SK-N-SH (cell line): ENCODE measurements around the gene REX1BD. TPM values are rescaled to one million over a fixed set of nuclear protein-coding genes. Genes with fewer than 3 reads are reported as not detected.
"Not testable (repeated sequence)": the region's sequence is repeated elsewhere in the genome, so short reads cannot be mapped to it uniquely, and the experiment has no call there.

ENCODE experiments used
- CTCF ChIA-PET: fragments of 300-600, 350-600 bp; formaldehyde crosslinking; extraction: SDS; loops from one replicate; lab custom pipeline; 2021; lab: Yijun Ruan, JAX
- POLR2A ChIA-PET: fragments of 350-600 bp; sonication (Branson Sonifier 250); formaldehyde crosslinking; extraction: SDS; loops from one replicate; lab custom pipeline; 2020; ENCODE audit warnings: antibody characterized with exemption, inconsistent platforms; lab: Yijun Ruan, JAX
- DNase-seq: peaks from one replicate; pipeline ENCODE4 v3.0.0; 2012
- H2AFZ ChIP-seq: fragments of 200-600 bp; sonication (generic); 2 replicates; pipeline ENCODE4 v1.8.1; 2016; ENCODE audit warnings: antibody characterized with exemption, mild to moderate bottlenecking, low read depth
- H3F3A ChIP-seq: fragments of 200-600 bp; sonication (generic); replicated peaks from 2 replicates; pipeline ENCODE3; 2016; ENCODE audit warnings: antibody characterized with exemption, mild to moderate bottlenecking; ENCODE audit not compliant: insufficient read depth
- H3K27ac ChIP-seq, 2 experiments: fragments of 200-500 bp in 1 of 2; fragments of 200-600 bp in 1 of 2; sonication (Bioruptor generic) in 1 of 2; sonication (generic), shearing (Covaris generic) in 1 of 2; 2 replicates each; pipeline versions ENCODE4 v1.5.1 to v1.6.1; 2014 to 2016; ENCODE audit warnings: low read depth in 2 of 2, inconsistent platforms in 1 of 2, low read length in 1 of 2, mild to moderate bottlenecking in 1 of 2, mixed read lengths in 1 of 2
- H3K27me3 ChIP-seq: fragments of 200-600 bp; sonication (generic), shearing (Covaris generic); 2 replicates; pipeline ENCODE4 v1.6.1; 2016; ENCODE audit warnings: mixed run types; ENCODE audit not compliant: insufficient read depth
- H3K36me3 ChIP-seq, 2 experiments: fragments of 200-500 bp in 1 of 2; fragments of 200-600 bp in 1 of 2; sonication (Bioruptor generic) in 1 of 2; sonication (generic) in 1 of 2; replicated peaks in 1 of 2; 2 replicates each; pipeline versions ENCODE3 to v1.5.1; 2014 to 2016; ENCODE audit warnings: low read length in 1 of 2, mild to moderate bottlenecking in 1 of 2; ENCODE audit not compliant: insufficient read depth in 2 of 2, control insufficient read depth in 1 of 2
- H3K4me1 ChIP-seq, 2 experiments: fragments of 200-500 bp in 1 of 2; fragments of 200-600 bp in 1 of 2; sonication (Bioruptor generic) in 1 of 2; sonication (generic), shearing (Covaris generic) in 1 of 2; 2 replicates each; pipeline versions ENCODE4 v1.5.1 to v1.6.1; 2014 to 2016; ENCODE audit warnings: low read depth in 1 of 2, low read length in 1 of 2, mixed run types in 1 of 2; ENCODE audit not compliant: insufficient read depth in 2 of 2, control insufficient read depth in 1 of 2
- H3K4me2 ChIP-seq: fragments of 200-600 bp; sonication (generic), shearing (Covaris generic); 2 replicates; pipeline ENCODE4 v1.6.1; 2017; ENCODE audit warnings: mixed run types
- H3K4me3 ChIP-seq, 2 experiments: fragments of 200-500 bp in 1 of 2; fragments of 200-600 bp in 1 of 2; sonication (Bioruptor generic) in 1 of 2; sonication (generic), shearing (Covaris generic) in 1 of 2; 2 replicates each; pipeline versions ENCODE4 v1.5.1 to v1.8.1; 2014 to 2016; ENCODE audit warnings: low read depth in 2 of 2, inconsistent platforms in 1 of 2, low read length in 1 of 2, mild to moderate bottlenecking in 1 of 2, mixed read lengths in 1 of 2, moderate library complexity in 1 of 2
- H3K79me2 ChIP-seq: fragments of 200-600 bp; sonication (generic); 2 replicates; pipeline ENCODE4 v1.8.1; 2017; ENCODE audit warnings: mild to moderate bottlenecking; ENCODE audit not compliant: insufficient read depth
- H3K9ac ChIP-seq: fragments of 200-600 bp; sonication (generic); 2 replicates; pipeline ENCODE4 v1.6.1; 2017; ENCODE audit warnings: mixed run types
- H3K9me2 ChIP-seq: fragments of 200-600 bp; sonication (generic); 2 replicates; pipeline ENCODE4 v1.6.1; 2017; ENCODE audit warnings: mixed run types
- H3K9me3 ChIP-seq: fragments of 200-600 bp; sonication (generic); 2 replicates; pipeline ENCODE4 v1.6.1; 2017; ENCODE audit warnings: mixed run types, mild to moderate bottlenecking, moderate library complexity
- H4K20me1 ChIP-seq: fragments of 200-600 bp; sonication (generic); 2 replicates; pipeline ENCODE4 v1.6.1; 2017; ENCODE audit warnings: mild to moderate bottlenecking, mixed run types; ENCODE audit not compliant: insufficient read depth
- CHD2 ChIP-seq: fragments of 150-350 bp; IDR thresholded peaks from 2 replicates; pipeline ENCODE4 v1.6.1; 2018; ENCODE audit warnings: low read length; ENCODE audit not compliant: partially characterized antibody
- ELF1 ChIP-seq: IDR thresholded peaks from 2 replicates; pipeline ENCODE4 v1.4.0; 2012
- EP300 ChIP-seq, 2 experiments: IDR thresholded peaks; 2 replicates each; pipeline versions ENCODE4 v1.4.0 to v1.6.1; 2012; ENCODE audit warnings: borderline replicate concordance in 1 of 2, low read depth in 1 of 2, low read length in 1 of 2
- FOSL2 ChIP-seq: IDR thresholded peaks from 2 replicates; pipeline ENCODE4 v1.4.0; 2012; ENCODE audit warnings: low read depth, mild to moderate bottlenecking, moderate library complexity, borderline replicate concordance
- GABPA ChIP-seq: IDR thresholded peaks from 2 replicates; pipeline ENCODE4 v1.4.0; 2012; ENCODE audit warnings: low read depth, mild to moderate bottlenecking
- JUND ChIP-seq: IDR thresholded peaks from 2 replicates; pipeline ENCODE4 v1.4.0; 2012
- MEF2A ChIP-seq: IDR thresholded peaks from 2 replicates; pipeline ENCODE4 v1.4.0; 2012; ENCODE audit warnings: low read depth, borderline replicate concordance
- POLR2AphosphoS5 ChIP-seq: IDR thresholded peaks from 2 replicates; pipeline ENCODE4 v1.6.1; 2012; ENCODE audit warnings: low read depth, low read length
- RCOR1 ChIP-seq: fragments of 150-350 bp; IDR thresholded peaks from 2 replicates; pipeline ENCODE4 v1.6.1; 2017; ENCODE audit warnings: antibody characterized with exemption, low read length
- REST ChIP-seq: IDR thresholded peaks from 2 replicates; pipeline ENCODE4 v1.6.1; 2012; ENCODE audit warnings: mild to moderate bottlenecking, low read depth, low read length, moderate library complexity
- RFX5 ChIP-seq: IDR thresholded peaks from 2 replicates; pipeline ENCODE4 v1.6.1; 2012; ENCODE audit warnings: mild to moderate bottlenecking, improper control_type of control experiment, low read length
- SIN3A ChIP-seq: IDR thresholded peaks from 2 replicates; pipeline ENCODE4 v1.6.1; 2012; ENCODE audit warnings: low read depth, mild to moderate bottlenecking, low read length, moderate library complexity, borderline replicate concordance
- TEAD4 ChIP-seq: IDR thresholded peaks from 2 replicates; pipeline ENCODE4 v1.4.0; 2012; ENCODE audit warnings: mild to moderate bottlenecking, borderline replicate concordance; ENCODE audit not compliant: insufficient read depth
- YY1 ChIP-seq: IDR thresholded peaks from 2 replicates; pipeline ENCODE4 v1.4.0; 2012; ENCODE audit warnings: low read depth, mild to moderate bottlenecking
- WGBS: methylation state at CpG from one replicate; pipeline ENCODE4 v1.1.6; 2017; ENCODE audit warnings: low lambda C conversion rate; 5-methylcytosine and 5-hydroxymethylcytosine counted together
- polyA plus RNA-seq, 3 experiments: library from polyadenylated mRNA; depleted of rRNA; stranded (reverse); fragments of >200 nt; gene quantifications; 2 replicates each; pipeline ENCODE4 v1.2.3, GENCODE V29; 2012

The REX1BD gene
- polyA plus RNA-seq, 1 of the 3 experiments (the other 2 are of a cell fraction): 159 TPM

- no peak overlapping the region for H3K9ac ChIP-seq
- no peak overlapping the region for H3K4me2 ChIP-seq
- DNase-seq: peak; percentile 71
- peaks cover 6 to 33% of the 10 kb centered on the region in 2 experiments; a peak in 2 of 4 replicates for H3K4me1 ChIP-seq
- ChIA-PET POLR2A (no interaction called here), CTCF (interaction anchor here (0.9 to 10.5 kb wide), 13 partner anchors 10 to 397 kb away, joined by 3 to 234 read pairs (median 10); partner anchors contain the start of gene CERS1)
- no peak overlapping the region for H2AFZ ChIP-seq
- no peaks in the 10 kb centered on the region for H3K27me3 ChIP-seq
- TF ChIP-seq EP300 (IDR thresholded peaks at IDR 0.05; ENCODE audit: borderline replicate concordance in 1 of 2, low read depth in 1 of 2, low read length in 1 of 2): peak in 1 of 2 experiments; percentile 18; a peak in 1 of 4 replicates
- TF ChIP-seq RCOR1: peak; percentile 47; the same call in 1 of the 2 replicates
- TF ChIP-seq CHD2: no peak
- H3K9me3 ChIP-seq: no peaks in the 10 kb centered on the region
- H3K4me3 ChIP-seq: no peak overlapping the region
- 61% methylated on average over 11 of the region's 22 CpGs for WGBS
- H3K36me3 ChIP-seq: no peaks in the 10 kb centered on the region
- no peaks in the 10 kb centered on the region for H3K9me2 ChIP-seq
- H3F3A ChIP-seq: peaks cover 35% of the 10 kb centered on the region
- no peaks in the 10 kb centered on the region for H4K20me1 ChIP-seq
- peak overlapping the region in 1 of 2 experiments; percentile 44; a peak in 2 of 4 replicates for H3K27ac ChIP-seq
- peaks cover 10% of the 10 kb centered on the region; the same call in 1 of the 2 replicates for H3K79me2 ChIP-seq
Measured at GRCh38 chr19:18591735-18592385, 3.3 kb downstream of the REX1BD start.

- ChIA-PET POLR2A (interaction anchor here (1.1 kb wide), 1 partner anchor 255 kb away, joined by 5 read pairs; no protein-coding TSS in a partner anchor), CTCF (interaction anchor here (0.9 to 10.5 kb wide), 9 partner anchors 11 to 302 kb away, joined by 3 to 234 read pairs (median 14); partner anchors contain the start of gene CERS1)
- not testable (repeated sequence) for H3K27ac ChIP-seq, H3K9me3 ChIP-seq, H2AFZ ChIP-seq, H3K9ac ChIP-seq, H3K27me3 ChIP-seq, H4K20me1 ChIP-seq, H3K4me3 ChIP-seq, DNase-seq, H3K4me2 ChIP-seq, H3K9me2 ChIP-seq, H3K36me3 ChIP-seq
- WGBS: 91% methylated on average over 5 of the region's 5 CpGs
- Histone ChIP-seq H3K79me2 (peaks cover 10% of the 10 kb centered on the region; the same call in 1 of the 2 replicates), H3K4me1 (peaks cover 6 to 39% of the 10 kb centered on the region in 2 experiments; a peak in 2 of 4 replicates), H3F3A (peaks cover 35% of the 10 kb centered on the region)
Measured at GRCh38 chr19:18592732-18593131, 4.1 kb downstream of the REX1BD start.

GRCh38 chr19:18593367-18594095, 4.9 kb downstream of the REX1BD start:
- ChIA-PET POLR2A (interaction anchor here (1.0 to 1.2 kb wide), 4 partner anchors 254 to 326 kb away, joined by 3 to 5 read pairs (median 4); partner anchors contain the start of genes COPE and DDX49), CTCF (interaction anchor here (0.6 to 10.5 kb wide), 34 partner anchors 11 to 394 kb away, joined by 3 to 234 read pairs (median 4); partner anchors contain the start of genes CERS1, COPE, CRLF1 and DDX49)
- Histone ChIP-seq H3K36me3 (no peaks in the 10 kb centered on the region), H3K27me3 (no peaks in the 10 kb centered on the region), H3K9ac (no peak overlapping the region), H3K4me1 (peaks cover 6 to 36% of the 10 kb centered on the region in 2 experiments; a peak in 2 of 4 replicates), H3K27ac (no peak overlapping the region), H2AFZ (no peak overlapping the region), H3K9me2 (no peaks in the 10 kb centered on the region), H4K20me1 (no peaks in the 10 kb centered on the region), H3K9me3 (no peaks in the 10 kb centered on the region), H3F3A (peaks cover 35% of the 10 kb centered on the region), H3K4me2 (0 out of 2 replicates have a peak overlapping the region, but pooled peaks have one; percentile 89), H3K4me3 (no peak overlapping the region), H3K79me2 (peaks cover 10% of the 10 kb centered on the region; the same call in 1 of the 2 replicates)
- peak; percentile 27 for DNase-seq
- 73% methylated on average over 14 of the region's 25 CpGs for WGBS
- TF ChIP-seq RCOR1 (no peak), JUND (no peak), RFX5 (no peak), SIN3A (no peak), YY1 (no peak), ELF1 (no peak), REST (no peak), TEAD4 (no peak), POLR2AphosphoS5 (no peak), GABPA (no peak), EP300 (IDR thresholded peaks at IDR 0.05; ENCODE audit: borderline replicate concordance in 1 of 2, low read depth in 1 of 2, low read length in 1 of 2) (no peak), FOSL2 (no peak), MEF2A (no peak)
